Naive B cell (primary cell): Measurements from ENCODE around the gene TNXB. TPM values are rescaled to one million over a fixed set of nuclear protein-coding genes. Genes with fewer than 3 reads are reported as not detected.

ENCODE experiments used
- ATAC-seq, 2 donors: fragments of 150-1000 bp; cut with Tn5 transposase; 2 replicates each; pipeline ENCODE4 v1.10.0; 2021; ENCODE audit warnings: low read depth in 2 of 2, mild to moderate bottlenecking in 2 of 2, moderate library complexity in 2 of 2
- DNase-seq: peaks from one replicate; pipeline ENCODE4 v3.0.0; 2022
- H3K27ac Mint-ChIP-seq, 6 donors: one replicate each; pipeline ENCODE4 v1.8.0; 2020 to 2022; ENCODE audit warnings: mild to moderate bottlenecking in 6 of 6, mixed read lengths in 6 of 6, moderate library complexity in 5 of 6, inconsistent platforms in 2 of 6
- H3K27me3 Mint-ChIP-seq, 3 donors: one replicate each; pipeline ENCODE4 v1.8.0; 2021 to 2022; ENCODE audit warnings: mixed read lengths in 3 of 3, mild to moderate bottlenecking in 1 of 3
- H3K36me3 Mint-ChIP-seq, 2 donors: one replicate each; pipeline ENCODE4 v1.8.0; 2020 to 2022; ENCODE audit warnings: mixed read lengths in 2 of 2, inconsistent platforms in 1 of 2, mild to moderate bottlenecking in 1 of 2
- H3K4me1 Mint-ChIP-seq, 3 donors: one replicate each; pipeline ENCODE4 v1.8.0; 2020 to 2022; ENCODE audit warnings: mixed read lengths in 3 of 3, inconsistent platforms in 1 of 3, mild to moderate bottlenecking in 1 of 3, moderate library complexity in 1 of 3
- H3K4me3 Mint-ChIP-seq, 8 donors: one replicate each; pipeline ENCODE4 v1.8.0; 2020 to 2022; ENCODE audit warnings: mild to moderate bottlenecking in 8 of 8, mixed read lengths in 8 of 8, moderate library complexity in 8 of 8, inconsistent platforms in 2 of 8
- H3K9me3 Mint-ChIP-seq, 7 donors: one replicate each; pipeline ENCODE4 v1.8.0; 2020 to 2022; ENCODE audit warnings: mixed read lengths in 7 of 7, mild to moderate bottlenecking in 5 of 7, inconsistent platforms in 2 of 7, moderate library complexity in 1 of 7
- polyA plus RNA-seq, 6 donors: library from polyadenylated mRNA; unstranded; fragments of 300-500 nt; fragmentation: Illumina TruSeq; gene quantifications; one replicate each; pipeline ENCODE4 v1.2.3, GENCODE V29; 2021; ENCODE audit warnings: low read depth in 6 of 6

The TNXB gene
- polyA plus RNA-seq, 6 donors from 2014 or later = 0.23 to 0.44 TPM; not detected in 4

GRCh38 chr6:32083812-32084768, 25.0 kb downstream of the TNXB start:
- no peak for DNase-seq
- H3K4me1 Mint-ChIP-seq = peaks cover 0 to 7% (median 5%) of the 10 kb centered on the region in 3 donors
- peaks cover 0 to 2% (median 0%) of the 10 kb centered on the region in 7 donors for H3K9me3 Mint-ChIP-seq
- peaks cover 35 to 80% (median 65%) of the 10 kb centered on the region in 3 donors for H3K27me3 Mint-ChIP-seq
- H3K4me3 Mint-ChIP-seq = peak overlapping the region in 1 of 8 donors; percentile 37
- peaks cover 0 to 7% of the 10 kb centered on the region in 2 donors for H3K36me3 Mint-ChIP-seq
- ATAC-seq = no peak
- H3K27ac Mint-ChIP-seq = peak overlapping the region in 1 of 6 donors; percentile 6

- no peak overlapping the region for H3K4me3 Mint-ChIP-seq
- H3K4me1 Mint-ChIP-seq = peaks cover 0 to 7% (median 5%) of the 10 kb centered on the region in 3 donors
- H3K36me3 Mint-ChIP-seq = peaks cover 0 to 7% of the 10 kb centered on the region in 2 donors
- no peak for DNase-seq
- peaks cover 0 to 2% (median 0%) of the 10 kb centered on the region in 7 donors for H3K9me3 Mint-ChIP-seq
- ATAC-seq = no peak
- H3K27ac Mint-ChIP-seq = peak overlapping the region in 1 of 6 donors; percentile 60
- peaks cover 35 to 73% (median 60%) of the 10 kb centered on the region in 3 donors for H3K27me3 Mint-ChIP-seq
Observed at GRCh38 chr6:32082935-32083334, 26.2 kb downstream of the TNXB start.

GRCh38 chr6:32082478-32082877, 26.7 kb downstream of the TNXB start:
- no peak overlapping the region for H3K27ac Mint-ChIP-seq
- H3K27me3 Mint-ChIP-seq = peaks cover 35 to 73% (median 60%) of the 10 kb centered on the region in 3 donors
- no peak overlapping the region for H3K4me3 Mint-ChIP-seq
- ATAC-seq (no peak), DNase-seq (no peak)
- H3K4me1 Mint-ChIP-seq = peaks cover 0 to 7% (median 5%) of the 10 kb centered on the region in 3 donors
- peaks cover 0 to 7% of the 10 kb centered on the region in 2 donors for H3K36me3 Mint-ChIP-seq
- peaks cover 0 to 2% (median 0%) of the 10 kb centered on the region in 7 donors for H3K9me3 Mint-ChIP-seq

- H3K9me3 Mint-ChIP-seq = peaks cover 0 to 2% (median 0%) of the 10 kb centered on the region in 7 donors
Observed at GRCh38 chr6:32081168-32081990, 27.8 kb downstream of the TNXB start.

GRCh38 chr6:32079566-32080290, 29.4 kb downstream of the TNXB start:
- Mint-ChIP-seq H3K9me3 (no peaks in the 10 kb centered on the region), H3K4me1 (peaks cover 0 to 4% (median 0%) of the 10 kb centered on the region in 3 donors), H3K36me3 (peaks cover 0 to 7% of the 10 kb centered on the region in 2 donors), H3K4me3 (no peak overlapping the region), H3K27ac (no peak overlapping the region), H3K27me3 (peaks cover 21 to 59% (median 44%) of the 10 kb centered on the region in 3 donors)
- no peak for DNase-seq
- ATAC-seq = no peak

More at GRCh38 chr6:32081168-32081990, 27.8 kb downstream of the TNXB start:
- peak overlapping the region in 1 of 6 donors; percentile 63 for H3K27ac Mint-ChIP-seq
- peaks cover 0 to 4% (median 0%) of the 10 kb centered on the region in 3 donors for H3K4me1 Mint-ChIP-seq
- ATAC-seq (no peak), DNase-seq (no peak)
- peaks cover 0 to 7% of the 10 kb centered on the region in 2 donors for H3K36me3 Mint-ChIP-seq
- H3K27me3 Mint-ChIP-seq = peaks cover 35 to 65% (median 52%) of the 10 kb centered on the region in 3 donors
- H3K4me3 Mint-ChIP-seq = no peak overlapping the region

- Mint-ChIP-seq H3K27ac (peak overlapping the region in 1 of 6 donors; percentile 53), H3K9me3 (no peaks in the 10 kb centered on the region), H3K4me3 (no peak overlapping the region), H3K36me3 (peaks cover 0 to 7% of the 10 kb centered on the region in 2 donors), H3K27me3 (peaks cover 4 to 34% (median 32%) of the 10 kb centered on the region in 3 donors), H3K4me1 (peaks cover 0 to 4% (median 0%) of the 10 kb centered on the region in 3 donors)
- DNase-seq (no peak), ATAC-seq (no peak)
Observed at GRCh38 chr6:32076321-32076809, 32.8 kb downstream of the TNXB start.

GRCh38 chr6:32075781-32076180, 33.4 kb downstream of the TNXB start:
- peak overlapping the region in 1 of 8 donors; percentile 42 for H3K4me3 Mint-ChIP-seq
- peaks cover 0 to 3% of the 10 kb centered on the region in 2 donors for H3K36me3 Mint-ChIP-seq
- H3K4me1 Mint-ChIP-seq = peaks cover 0 to 3% (median 0%) of the 10 kb centered on the region in 3 donors
- peaks cover 4 to 34% (median 27%) of the 10 kb centered on the region in 3 donors for H3K27me3 Mint-ChIP-seq
- no peaks in the 10 kb centered on the region for H3K9me3 Mint-ChIP-seq
- H3K27ac Mint-ChIP-seq = peak overlapping the region in 1 of 6 donors; percentile 56
- no peak for ATAC-seq
- DNase-seq = no peak

GRCh38 chr6:32074996-32075532, 34.1 kb downstream of the TNXB start:
- DNase-seq (no peak), ATAC-seq (no peak)
- H3K4me1 Mint-ChIP-seq = no peaks in the 10 kb centered on the region
- H3K4me3 Mint-ChIP-seq = no peak overlapping the region
- H3K9me3 Mint-ChIP-seq = no peaks in the 10 kb centered on the region
- peak overlapping the region in 2 of 6 donors; percentile 10 to 28 for H3K27ac Mint-ChIP-seq
- peaks cover 4 to 37% (median 28%) of the 10 kb centered on the region in 3 donors for H3K27me3 Mint-ChIP-seq
- H3K36me3 Mint-ChIP-seq = no peaks in the 10 kb centered on the region

- H3K9me3 Mint-ChIP-seq = no peaks in the 10 kb centered on the region
- no peaks in the 10 kb centered on the region for H3K36me3 Mint-ChIP-seq
- H3K27me3 Mint-ChIP-seq = peaks cover 4 to 44% (median 28%) of the 10 kb centered on the region in 3 donors
- ATAC-seq (no peak), DNase-seq (no peak)
- no peaks in the 10 kb centered on the region for H3K4me1 Mint-ChIP-seq
- H3K27ac Mint-ChIP-seq = peak overlapping the region in 1 of 6 donors; percentile 56
- H3K4me3 Mint-ChIP-seq = no peak overlapping the region
Observed at GRCh38 chr6:32073613-32074012, 35.5 kb downstream of the TNXB start.

GRCh38 chr6:32073101-32073500, 36.0 kb downstream of the TNXB start:
- H3K4me1 Mint-ChIP-seq = no peaks in the 10 kb centered on the region
- no peaks in the 10 kb centered on the region for H3K9me3 Mint-ChIP-seq
- no peak for ATAC-seq
- H3K27ac Mint-ChIP-seq = peak overlapping the region in 1 of 6 donors; percentile 82
- no peak for DNase-seq
- H3K36me3 Mint-ChIP-seq = no peaks in the 10 kb centered on the region
- no peak overlapping the region for H3K4me3 Mint-ChIP-seq
- H3K27me3 Mint-ChIP-seq = peaks cover 4 to 44% (median 28%) of the 10 kb centered on the region in 3 donors

- Mint-ChIP-seq H3K27me3 (peaks cover 4 to 44% (median 28%) of the 10 kb centered on the region in 3 donors), H3K27ac (peak overlapping the region in 2 of 6 donors; percentile 38 to 58)
- DNase-seq = no peak
Observed at GRCh38 chr6:32070814-32071543, 38.2 kb downstream of the TNXB start.

More at GRCh38 chr6:32070814-32071543, 38.2 kb downstream of the TNXB start:
- Mint-ChIP-seq H3K4me1 (no peaks in the 10 kb centered on the region), H3K4me3 (no peak overlapping the region), H3K9me3 (no peaks in the 10 kb centered on the region), H3K36me3 (no peaks in the 10 kb centered on the region)
- ATAC-seq = no peak
